A204.1 (cell line): ENCODE measurements around the gene ARRB1.

Experiments used
- FAIRE-seq: peaks from 2 replicates; lab custom pipeline; 2012; peaks lifted over from hg19 to GRCh38; lab: Jason Lieb, UNC

Gene ARRB1

DNA sequence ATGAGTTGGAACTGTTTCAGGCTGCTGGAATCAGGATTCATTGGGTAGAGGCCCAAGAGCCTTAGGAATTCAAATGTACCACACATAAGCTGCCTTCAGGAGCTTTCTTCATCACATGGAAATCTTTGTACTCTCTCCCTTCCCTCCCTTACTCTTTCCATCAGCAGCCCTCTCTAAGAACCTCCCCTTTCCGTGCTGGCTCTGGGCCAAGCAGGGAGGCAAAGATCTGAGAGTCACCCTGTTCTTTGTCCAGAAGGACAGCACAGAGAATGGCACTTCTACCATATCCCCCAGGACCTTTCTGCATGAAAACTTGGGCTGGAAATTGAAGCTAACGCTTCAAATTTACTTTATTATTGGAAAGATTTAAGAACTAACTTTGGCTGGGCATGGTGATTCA, 131.6 kb downstream of the ARRB1 start:
- FAIRE-seq: no peak

DNA sequence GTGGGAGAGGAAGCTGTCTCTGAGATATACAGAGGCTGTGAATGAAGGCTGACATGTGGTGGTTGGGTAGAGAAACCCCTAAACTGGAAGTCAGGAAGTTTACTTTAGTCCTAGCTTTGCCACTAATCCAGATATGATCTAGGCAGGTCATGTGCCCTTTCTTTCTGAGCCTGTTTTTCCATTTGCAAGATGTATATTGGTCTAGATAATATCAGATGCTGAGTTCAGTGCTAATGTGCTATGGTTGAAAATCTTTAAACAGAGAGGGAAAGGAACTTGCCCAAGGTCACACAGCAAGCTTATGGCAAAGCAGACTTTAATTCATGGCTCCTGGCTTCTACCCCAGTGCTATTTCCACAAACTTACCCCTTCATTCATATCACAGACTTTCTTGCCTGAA, 136.6 kb downstream of the ARRB1 start:
- FAIRE-seq: no peak

DNA sequence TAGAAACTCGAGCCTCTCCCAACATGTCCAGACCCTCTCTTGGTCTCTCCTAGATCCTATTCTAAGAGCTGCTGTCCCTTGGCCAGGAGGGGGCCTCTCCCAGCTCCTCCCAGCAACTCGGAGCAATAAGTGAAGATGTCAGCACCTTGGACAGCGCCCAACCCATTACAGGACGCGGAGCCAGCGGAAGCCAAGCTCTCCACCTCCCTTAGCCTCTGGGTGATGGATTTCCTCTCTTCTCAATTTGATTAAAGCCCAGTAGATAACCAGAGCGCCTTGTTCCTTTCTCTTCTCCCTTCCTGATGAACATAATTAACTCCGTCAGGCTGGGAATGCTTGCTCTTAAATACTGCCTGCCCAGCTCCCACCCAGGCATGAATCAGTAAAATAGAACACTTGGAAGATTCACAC, 137.0 kb downstream of the ARRB1 start:
- no peak for FAIRE-seq
